NCI-H1694 treated with DMSO at 0.1 percent for 48 hours (cell line): Measurements from ENCODE around the gene CACNA1C.
A peak's percentile ranks its signal among the peaks of the same experiment; 100 is the strongest.

Experiments used
- DNase-seq: peaks from one replicate; lab custom pipeline; 2025; lab: John Stamatoyannopoulos, UW

Gene CACNA1C

DNA sequence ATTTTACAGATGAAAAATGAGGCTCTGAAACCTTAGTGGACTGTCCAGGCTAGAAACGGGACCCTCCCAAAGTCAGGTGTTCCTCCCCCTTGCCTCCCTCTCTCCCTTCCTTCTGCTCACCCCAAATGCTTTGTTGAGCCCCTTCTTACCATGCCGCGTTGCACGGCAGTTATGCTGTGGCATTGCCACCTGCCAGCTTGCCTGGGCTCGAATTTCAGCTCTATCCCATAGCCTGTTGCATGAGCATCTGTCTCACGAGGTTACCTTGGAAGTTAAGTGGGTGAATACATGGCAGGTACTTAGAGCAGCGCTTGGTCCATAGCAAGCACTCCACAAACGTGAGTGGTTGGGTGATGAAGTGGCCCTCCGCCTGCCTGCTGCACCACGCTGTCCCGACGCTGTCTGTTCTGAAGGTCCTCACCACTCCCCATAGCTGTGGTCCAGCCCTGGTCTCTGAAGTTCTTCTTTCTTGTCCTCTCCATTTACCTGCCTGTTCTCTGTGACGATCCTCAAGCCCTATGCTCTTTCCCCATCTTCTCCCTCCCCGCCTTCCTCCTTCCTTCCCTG lies 269.9 kb downstream of the CACNA1C start:
- peak; percentile 28 for DNase-seq

DNA sequence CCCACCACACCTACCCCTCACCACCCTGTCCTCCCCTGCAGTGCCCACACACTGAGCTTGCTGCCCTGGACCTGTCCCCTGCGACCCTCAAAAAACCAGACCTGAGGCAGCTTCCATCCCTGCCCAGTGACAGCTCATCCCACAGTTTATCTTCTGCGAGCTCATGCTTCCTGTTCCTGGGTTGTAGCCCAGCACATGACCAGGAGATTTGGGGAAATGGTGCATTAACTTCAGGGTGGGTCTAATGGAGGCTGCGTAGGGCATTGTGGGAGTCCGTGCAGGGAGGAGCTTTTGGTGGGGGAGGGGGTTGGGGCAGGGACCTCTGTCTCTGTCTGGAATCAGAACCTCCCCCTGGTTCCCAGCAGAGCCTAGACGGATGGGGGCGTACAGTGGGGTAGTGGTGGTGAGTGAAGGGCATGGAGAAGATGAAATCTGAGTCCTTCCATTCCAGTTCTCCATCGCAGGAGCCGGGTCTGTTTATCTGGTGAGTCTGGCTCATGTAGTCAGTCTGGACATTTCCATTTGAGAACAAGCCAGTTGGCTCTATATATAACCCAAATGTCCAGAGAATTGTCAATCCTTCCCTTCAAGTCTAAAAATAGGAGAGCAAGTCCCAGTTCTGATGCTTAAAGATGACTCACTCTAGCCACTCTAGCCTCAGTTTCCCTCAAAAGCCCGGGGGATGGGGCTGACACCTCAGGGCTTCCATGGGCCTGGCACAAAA lies 270.9 kb downstream of the CACNA1C start:
- no peak for DNase-seq

DNA sequence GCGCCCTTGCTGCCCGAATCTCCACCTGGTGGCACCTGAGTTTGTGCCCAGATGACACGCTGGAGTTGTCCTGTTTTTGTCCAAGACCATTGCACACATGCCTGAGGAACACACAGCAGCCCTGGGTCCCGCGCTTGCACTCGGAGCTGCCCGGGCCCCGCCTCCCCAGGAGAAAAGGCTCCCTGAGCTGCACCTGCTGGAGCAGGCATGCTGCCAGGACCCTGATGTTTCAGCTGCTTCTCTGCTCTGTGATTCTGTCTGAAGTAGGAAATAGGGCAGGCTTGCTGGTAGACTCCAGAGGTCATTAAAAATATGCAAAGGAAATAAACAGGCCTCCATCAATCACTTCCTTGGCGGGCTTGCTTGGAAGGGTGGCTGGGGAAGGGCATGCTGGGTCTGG lies 271.6 kb downstream of the CACNA1C start:
- DNase-seq, result peak; percentile 54

DNA sequence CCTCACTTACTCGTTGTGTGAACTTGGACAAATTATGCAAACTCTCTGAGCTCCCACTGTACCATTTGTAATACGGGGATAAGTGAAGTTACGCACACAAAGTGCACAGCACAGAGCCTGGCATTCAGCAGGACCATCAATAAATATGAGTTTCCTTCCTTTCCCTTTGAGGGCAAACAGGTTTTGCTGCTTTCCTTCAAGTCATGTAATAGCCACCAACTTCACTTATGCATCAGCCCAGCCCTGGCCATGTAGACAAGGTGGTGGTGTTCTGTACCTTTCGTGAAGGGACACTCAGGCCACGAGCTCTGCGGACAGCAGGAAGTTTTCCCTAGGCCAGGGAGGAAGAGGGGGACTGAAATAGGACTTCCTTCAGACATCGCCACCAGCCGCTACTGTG lies 272.7 kb downstream of the CACNA1C start:
- DNase-seq, result no peak

DNA sequence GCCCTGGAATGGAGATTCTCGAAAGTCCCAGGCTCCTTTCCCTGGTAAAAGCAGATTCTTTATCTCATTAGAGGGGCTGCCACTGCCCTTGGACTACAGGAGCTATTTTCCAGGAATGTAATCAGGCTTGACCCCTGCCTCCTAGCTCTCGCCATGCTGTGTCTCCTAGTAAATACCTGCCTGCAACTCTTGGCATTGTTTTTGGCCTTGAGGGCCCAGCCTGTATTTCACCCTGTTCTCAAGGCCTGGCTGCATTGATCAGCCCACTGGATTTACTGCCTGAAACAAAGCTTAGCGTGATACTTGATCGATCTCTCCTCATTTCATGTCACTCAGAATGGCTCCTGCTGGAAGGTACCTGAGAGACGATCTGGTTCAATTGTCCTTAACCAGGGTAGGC lies 273.7 kb downstream of the CACNA1C start:
- DNase-seq, result no peak

DNA sequence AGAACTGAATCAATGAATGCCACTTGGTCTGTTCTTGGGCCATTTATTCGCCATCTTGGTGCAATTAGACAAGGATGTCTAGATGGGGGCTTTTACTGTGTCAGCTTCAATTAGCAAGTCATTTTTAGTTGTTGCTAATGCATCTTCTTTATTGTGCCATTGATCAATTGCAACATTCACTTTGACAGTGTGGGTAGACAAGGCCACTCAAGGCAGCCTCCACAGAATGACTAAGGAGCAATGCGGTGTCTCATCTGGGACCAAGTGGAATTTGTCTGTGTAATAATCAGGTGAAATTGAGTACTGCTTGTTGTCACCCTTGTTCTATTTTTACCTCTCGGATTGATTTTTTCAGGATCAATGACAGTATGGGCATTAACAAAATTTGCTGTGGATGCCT lies 275.9 kb downstream of the CACNA1C start:
- no peak for DNase-seq

DNA sequence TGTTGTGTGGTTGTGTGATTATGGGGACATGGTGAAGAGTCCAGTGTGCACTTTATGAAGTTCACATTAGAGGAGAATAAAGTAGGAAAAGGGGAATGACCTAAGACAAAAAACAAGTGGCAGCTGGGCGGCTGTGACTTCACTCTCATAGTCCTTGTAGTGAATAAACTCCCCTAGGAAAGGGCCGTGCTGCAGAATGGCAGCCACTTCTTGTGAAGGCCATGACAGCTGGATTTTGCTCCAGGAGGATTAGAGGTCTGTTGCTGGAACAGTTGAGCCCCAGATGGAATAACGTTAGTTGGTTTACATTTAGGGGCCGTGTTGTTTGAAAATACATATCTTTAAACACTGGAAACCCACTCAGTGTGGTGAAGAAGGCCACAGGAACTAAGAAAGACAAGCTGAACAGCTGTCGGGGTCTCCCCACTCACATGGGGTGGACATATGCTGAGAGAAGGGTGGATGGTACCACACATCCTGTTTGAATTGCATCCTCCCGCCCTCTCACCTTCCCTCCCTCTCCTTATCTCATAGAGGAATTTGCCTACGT lies 276.9 kb downstream of the CACNA1C start:
- DNase-seq, result no peak

DNA sequence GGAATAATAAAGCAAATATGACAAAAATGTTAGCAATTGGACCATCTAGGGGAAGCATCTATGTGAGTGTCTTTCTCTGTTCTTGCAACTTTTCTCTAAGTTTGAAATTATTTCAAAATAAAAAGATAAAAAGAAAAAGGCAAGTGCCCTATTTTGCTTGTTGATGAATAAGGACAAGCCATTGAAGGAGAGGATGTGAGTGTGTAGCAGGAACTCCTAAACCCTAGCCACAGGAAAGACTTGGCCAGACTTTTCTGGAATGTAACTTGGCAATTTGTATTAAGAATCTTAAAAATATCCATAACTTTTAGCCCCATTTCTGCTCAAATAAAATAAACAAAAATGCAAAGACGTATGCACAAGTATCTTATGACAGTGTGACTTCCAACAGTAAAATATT lies 279.4 kb downstream of the CACNA1C start:
- no peak for DNase-seq

DNA sequence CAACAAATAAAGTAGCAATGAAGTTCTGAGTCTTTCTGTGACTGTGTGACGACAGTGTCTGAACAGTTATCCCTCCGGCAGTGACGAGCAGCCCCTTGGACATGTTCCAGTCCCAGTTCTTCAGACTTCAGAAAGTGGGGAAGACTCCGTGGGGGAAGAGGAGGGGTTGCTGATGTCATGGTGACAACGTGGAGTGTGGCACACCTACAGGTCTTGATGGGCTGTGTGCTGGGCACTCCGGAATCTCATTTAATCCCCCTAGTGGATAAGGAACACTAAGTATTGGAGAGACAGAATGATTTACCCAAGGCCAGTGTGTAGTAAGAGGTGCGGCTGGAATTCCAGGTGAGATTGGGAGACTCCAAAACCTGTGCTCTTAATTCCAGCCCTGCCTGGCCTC lies 280.2 kb downstream of the CACNA1C start:
- DNase-seq, result no peak

DNA sequence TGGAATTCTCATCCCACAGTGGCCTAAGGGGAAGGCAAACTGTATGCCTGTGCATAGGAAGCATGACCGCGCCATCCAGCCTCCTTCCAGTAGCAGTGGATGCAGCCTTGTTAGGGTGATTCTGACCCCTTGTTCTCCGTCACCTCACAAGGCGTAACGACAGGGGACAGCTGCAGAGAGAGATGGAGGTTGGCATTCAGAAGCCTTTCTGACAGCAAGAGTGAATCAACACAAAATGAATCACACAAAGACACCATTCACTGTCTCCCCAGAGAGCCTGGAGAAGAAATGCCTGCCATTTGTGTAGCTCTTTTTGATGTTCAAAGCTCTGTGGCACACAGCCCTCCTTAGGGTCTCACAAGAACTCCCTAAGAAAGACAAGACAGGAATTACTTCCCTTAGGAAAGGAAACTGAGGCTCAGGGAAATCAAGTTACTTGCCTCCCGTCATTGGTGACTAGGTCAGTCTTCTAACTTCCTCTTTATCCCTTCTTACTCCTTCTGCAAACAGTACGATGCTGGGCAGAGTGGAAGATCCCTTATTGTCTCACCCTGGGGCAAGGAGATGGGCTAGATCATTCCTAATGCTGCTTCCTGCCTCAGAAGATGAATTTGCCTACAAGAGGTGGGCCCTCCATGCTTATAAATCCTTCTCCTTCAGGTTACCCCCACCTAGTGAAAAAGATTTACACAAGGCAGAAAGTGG lies 280.9 kb downstream of the CACNA1C start:
- DNase-seq, result no peak

DNA sequence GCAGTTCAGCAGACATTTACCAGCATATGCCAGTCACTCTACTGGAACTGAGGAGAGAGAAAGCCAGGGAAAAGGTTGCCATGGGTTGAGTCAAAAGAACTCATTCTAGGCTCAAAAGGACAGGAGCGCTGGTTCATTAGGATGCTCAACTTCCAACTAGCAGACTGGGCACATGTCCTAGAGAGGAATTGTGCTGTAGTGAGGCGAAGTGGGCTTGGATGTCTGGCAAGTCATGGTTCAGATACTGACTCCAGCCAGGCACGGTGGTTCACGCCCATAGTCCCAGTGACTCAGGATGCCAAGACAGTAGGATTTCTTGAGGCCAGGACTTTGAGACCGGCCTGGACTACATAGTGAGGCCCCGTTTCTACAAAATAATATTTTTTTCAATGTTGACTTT lies 281.5 kb downstream of the CACNA1C start:
- DNase-seq, result no peak

DNA sequence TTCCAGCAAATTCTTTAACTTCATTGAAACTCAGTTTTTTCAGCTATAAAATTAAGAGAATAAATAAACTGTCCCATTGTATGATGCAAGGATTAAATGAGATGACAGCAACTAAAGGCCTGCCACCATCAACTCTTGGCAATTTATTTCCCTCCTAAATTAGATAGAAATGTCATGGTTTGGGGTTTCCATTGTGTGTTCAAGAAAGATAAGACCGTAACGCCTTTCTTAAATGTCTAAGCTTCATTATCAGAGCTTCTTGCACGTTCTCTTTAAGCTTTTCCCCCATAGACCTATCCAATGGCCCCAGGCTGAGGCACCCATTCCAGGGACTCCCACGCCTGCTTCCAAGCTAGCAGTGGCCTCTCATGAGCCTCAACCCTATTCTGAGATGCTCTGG lies 281.9 kb downstream of the CACNA1C start:
- no peak for DNase-seq

DNA sequence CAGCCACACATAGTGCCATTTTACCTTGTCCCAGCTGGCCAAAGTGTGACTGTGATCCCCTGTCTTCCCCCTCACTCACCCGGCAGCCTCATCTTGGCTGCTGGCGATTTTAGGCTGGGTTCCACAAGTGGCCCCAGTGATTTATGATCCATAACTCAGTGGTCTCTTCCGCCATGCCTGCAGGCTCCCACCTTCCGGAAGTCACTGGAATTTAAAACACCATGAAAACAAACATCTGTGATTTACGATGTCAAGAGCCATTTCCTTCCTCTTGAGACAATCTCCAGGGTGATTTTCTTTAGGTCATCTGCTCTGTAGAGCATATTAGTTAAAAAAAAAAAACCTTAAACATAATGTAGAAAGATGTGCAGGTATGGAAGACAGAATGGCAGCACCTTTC lies 282.3 kb downstream of the CACNA1C start:
- no peak for DNase-seq

DNA sequence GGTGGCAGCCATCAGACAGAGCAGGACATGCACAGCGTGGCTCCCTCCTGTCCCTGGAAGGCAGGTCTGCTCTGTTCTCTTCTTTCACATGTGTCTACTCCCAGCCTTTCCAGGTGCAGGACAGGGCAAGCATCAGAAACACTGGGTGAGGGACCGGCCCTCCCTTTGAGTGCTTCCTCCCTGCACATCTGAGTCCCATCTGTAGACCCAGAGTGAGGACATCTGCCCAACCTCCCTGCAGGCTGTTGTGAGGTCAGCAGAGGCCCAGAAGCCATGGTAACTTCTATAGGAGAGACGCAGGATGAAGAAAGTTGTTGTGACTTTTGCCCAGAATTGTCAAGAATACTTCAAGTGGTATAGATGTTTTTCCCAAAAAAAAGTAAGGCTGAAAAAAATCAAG lies 282.7 kb downstream of the CACNA1C start:
- DNase-seq, result no peak

DNA sequence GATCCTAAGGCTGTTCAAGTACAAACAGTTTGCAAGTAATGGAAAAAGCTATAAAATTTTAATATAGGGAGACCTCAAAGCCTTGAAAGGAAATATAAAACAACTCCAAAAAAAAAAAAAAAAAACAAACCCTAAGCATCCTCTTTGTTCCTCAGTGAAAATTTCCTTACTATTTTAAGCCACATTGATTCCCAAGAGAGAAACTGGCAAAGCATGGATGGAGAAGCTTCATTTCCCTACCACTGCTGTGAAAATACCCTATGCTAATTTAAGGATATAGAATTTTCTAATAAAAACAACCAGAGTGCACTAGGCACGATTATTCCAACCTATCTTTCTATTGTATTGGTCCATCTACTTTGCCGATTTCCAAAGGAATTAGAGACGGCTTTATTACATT lies 283.1 kb downstream of the CACNA1C start:
- no peak for DNase-seq

DNA sequence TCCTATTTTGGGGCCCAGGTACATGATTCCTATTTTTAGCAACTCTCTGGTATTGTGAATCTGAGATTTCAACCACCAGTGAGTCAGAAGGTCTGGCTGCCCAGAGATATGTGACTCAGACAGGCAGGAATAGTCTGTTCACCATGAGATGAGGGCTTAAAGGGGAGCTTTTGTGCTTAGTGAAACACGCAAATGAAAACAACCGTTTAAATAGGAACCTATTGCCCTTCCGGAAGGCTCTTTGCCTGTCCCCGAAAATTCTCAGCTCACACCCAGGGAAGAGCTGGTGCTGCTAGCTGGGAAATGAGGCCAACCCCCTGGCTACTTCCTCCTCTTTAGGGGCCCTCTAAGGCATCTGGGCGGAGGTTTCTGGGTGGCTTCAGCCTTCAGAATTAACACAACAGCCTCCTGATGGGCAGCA lies 283.6 kb downstream of the CACNA1C start:
- no peak for DNase-seq

DNA sequence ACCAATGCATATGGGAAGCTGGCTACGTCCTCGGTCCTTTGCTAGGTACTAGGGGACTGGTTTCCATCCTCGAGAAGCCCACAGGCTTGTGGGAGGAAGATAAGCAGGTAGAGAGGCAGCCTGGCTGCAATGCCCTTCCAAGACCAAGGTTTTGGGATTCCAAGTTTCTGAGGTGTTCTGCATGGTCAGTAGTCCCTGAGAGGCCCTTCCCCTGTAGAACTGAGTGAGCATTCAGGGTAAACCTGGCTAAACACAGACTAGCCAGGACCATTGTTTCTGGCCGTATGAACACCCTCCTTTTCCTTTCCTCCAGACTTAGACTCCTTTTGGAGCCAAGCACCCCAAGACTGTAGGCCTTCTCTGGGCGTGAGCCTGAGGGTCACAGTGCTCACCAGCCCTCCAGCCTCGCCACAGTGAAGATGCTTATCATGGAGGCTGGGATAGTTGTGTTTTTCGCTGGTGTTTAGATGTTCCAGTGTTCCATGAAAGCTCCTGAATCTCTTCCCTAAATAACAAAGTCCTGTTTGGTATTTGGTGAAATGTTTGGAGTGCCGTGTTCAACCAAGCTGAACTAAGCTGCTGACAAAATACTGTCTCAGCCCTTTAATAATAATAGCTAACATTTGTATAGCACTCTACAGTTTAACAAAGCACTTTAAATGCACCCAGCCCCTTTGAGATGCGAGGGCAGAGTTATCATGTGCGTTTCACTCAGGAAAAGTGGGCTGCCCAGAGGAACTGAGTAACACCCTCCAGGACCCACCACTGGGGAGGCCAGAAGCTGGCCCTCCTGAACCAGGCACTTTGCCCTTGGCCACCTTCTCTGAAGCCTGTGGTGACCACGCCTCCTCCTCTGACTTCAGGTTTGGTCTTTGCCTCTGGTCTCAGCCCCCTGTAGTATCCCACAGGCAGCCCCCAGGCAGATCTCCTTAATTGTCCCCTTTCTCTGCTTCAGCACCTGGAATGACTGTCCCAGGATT lies 284.5 kb downstream of the CACNA1C start:
- no peak for DNase-seq

DNA sequence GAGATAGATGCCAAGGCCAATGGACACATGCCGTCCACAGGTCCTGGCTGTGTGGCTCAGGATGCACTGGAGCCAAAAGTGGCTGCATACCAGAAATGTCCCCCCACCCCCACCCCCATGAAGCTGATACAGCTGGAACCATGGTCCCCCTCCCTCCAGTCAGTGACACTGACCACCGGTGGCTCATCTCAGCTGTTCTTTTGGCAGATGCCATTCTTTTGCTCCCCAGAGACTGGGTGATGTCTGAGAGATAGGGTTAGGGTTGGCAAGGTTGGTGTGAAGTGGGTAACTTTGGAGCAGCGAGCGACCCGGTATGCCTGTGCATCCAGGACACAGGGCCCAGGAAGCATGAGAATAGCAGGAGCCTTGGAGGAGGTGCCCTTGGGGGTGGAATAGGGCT lies 285.6 kb downstream of the CACNA1C start:
- no peak for DNase-seq

DNA sequence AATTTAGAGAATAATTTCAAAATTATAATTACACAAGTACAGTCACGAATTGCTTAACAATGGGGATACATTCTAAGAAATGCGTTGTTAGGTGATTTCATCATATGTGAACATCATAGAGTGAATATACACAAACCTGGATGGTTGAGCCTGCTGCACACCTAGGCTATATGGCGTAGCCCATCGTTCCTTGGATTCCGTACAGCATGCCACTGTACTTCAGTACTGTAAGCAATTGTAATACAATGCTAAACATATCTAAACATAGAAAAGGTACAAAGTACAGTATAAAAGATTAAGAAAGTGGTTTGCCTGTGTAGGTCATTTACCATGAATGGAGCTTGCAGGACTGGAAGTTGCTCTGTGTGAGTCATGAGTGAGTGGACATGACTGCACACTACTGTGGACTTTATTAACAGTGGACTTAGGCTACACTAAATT lies 286.2 kb downstream of the CACNA1C start:
- no peak for DNase-seq

DNA sequence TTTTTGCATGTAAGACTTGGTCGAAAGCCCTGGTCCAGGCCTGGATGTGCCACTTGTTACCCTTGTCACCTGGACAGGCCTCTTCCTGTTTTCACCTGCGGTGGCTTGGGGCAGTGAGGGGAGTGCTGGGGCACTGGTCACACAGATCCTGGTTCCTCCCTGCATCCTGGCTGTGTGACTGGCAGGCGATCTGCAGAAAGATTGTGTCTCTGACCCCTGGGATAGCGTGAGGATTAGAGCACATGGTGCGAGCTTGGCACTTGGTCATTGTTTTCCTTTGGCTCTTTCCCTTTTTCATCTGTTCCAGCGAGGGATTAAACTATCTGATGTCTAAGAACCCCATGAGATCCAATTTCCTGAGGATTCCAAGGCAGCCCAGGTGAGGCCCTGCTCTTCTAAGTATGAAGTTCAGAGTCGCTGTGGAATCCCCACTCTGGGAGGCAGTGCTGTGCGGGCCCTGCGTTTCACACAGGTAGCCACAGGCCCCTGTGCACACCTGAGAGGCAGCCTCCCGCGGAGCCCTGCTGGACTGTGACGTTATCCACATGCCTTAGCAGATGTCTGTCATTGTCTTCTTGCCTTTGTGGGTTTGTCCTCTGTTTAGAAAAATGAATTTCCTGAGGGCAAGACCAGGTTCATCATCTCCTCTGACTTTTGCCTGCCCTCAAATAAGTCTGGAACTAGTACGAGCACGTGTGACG lies 288.4 kb downstream of the CACNA1C start:
- no peak for DNase-seq

DNA sequence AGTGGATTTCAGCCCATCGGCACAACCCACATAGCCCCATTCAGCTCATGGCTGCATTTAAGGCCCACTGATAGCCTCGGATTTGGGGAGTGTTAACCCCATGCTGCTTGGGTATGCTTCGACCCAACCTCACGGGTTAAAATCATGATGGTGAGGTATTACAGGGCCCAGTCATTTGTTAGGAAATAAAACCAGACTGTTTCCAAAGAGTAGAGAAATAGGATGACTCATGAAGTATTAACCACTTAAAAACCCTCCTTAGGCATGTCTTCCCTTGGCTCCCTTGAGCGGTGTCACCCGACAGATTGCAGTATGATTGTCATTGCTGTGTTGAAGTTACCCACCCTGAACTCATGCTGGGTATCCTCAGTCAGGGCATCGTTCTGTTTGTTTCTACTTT lies 289.1 kb downstream of the CACNA1C start:
- DNase-seq, result no peak
